K562 (cell line): ENCODE data around the gene KCTD13. TPM values are rescaled to one million over a fixed set of nuclear protein-coding genes. Genes with fewer than 3 reads are reported as not detected.

Source experiments
- ATAC-seq: fragments of 200-7000 bp; cut with Tn5 transposase; 3 replicates; pipeline ENCODE4 v1.9.1; 2020; ENCODE audit warnings: moderate library complexity
- BruUV-seq: library from RNA; stranded (reverse); fragments of 400-500 nt; replicated peaks from 2 replicates; lab custom pipeline; 2021; lab: Mats Ljungman, UMichigan
- CTCF ChIA-PET: fragments of 300-600 bp; formaldehyde crosslinking; extraction: SDS; loops from one replicate; lab custom pipeline; 2021; ENCODE audit warnings: low intra/inter-chr PET ratio; lab: Yijun Ruan, JAX
- POLR2A ChIA-PET: fragments of 300-600, 350-650 bp; sonication (Branson Sonifier 250); formaldehyde crosslinking; extraction: SDS; loops from one replicate; lab custom pipeline; 2021; ENCODE audit warnings: antibody characterized with exemption, inconsistent platforms; lab: Yijun Ruan, JAX
- DNase-seq, 4 experiments: peaks; one replicate each; pipeline versions ENCODE4 v3.0.0 to v3.0.0-alpha.2; 2011 to 2018; ENCODE audit warnings: low spot score in 3 of 4, mixed read lengths in 3 of 4; ENCODE audit errors: extremely low read depth in 1 of 4
- FAIRE-seq: peaks from 2 replicates; lab custom pipeline; 2011; peaks lifted over from hg19 to GRCh38; lab: Jason Lieb, UNC
- H2AFZ ChIP-seq: 2 replicates; pipeline ENCODE4 v1.6.0; 2011; ENCODE audit warnings: low read depth, low read length, control low read depth, inconsistent platforms
- H3K27ac ChIP-seq: fragments of 200-600 bp; 3 replicates; pipeline ENCODE4 v1.8.0; 2011; ENCODE audit warnings: low read depth, mild to moderate bottlenecking, control low read depth, inconsistent platforms, low read length, moderate library complexity, mixed read lengths; ENCODE audit errors: extremely low read depth
- H3K27me3 ChIP-seq, 2 experiments: fragments of 300-600 bp in 1 of 2; 2 replicates in 1 of 2; 3 replicates in 1 of 2; pipeline versions ENCODE4 v1.6.0 to v1.8.0; 2011; ENCODE audit warnings: inconsistent platforms in 2 of 2, low read length in 2 of 2, mild to moderate bottlenecking in 1 of 2, mixed read lengths in 1 of 2, moderate library complexity in 1 of 2; ENCODE audit not compliant: control insufficient read depth in 2 of 2, insufficient read depth in 2 of 2
- H3K36me3 ChIP-seq: fragments of 300-600 bp; 3 replicates; pipeline ENCODE4 v1.8.0; 2011; ENCODE audit warnings: mild to moderate bottlenecking, low read length, inconsistent platforms; ENCODE audit not compliant: control insufficient read depth, insufficient read depth
- H3K4me1 ChIP-seq, 2 experiments: fragments of 200-600 bp in 1 of 2; replicated peaks in 1 of 2; 2 replicates in 1 of 2; 3 replicates in 1 of 2; pipeline versions ENCODE4 v1.5.1 to v1.8.0; 2011; ENCODE audit warnings: inconsistent platforms in 2 of 2, low read length in 2 of 2, mild to moderate bottlenecking in 1 of 2, mixed read lengths in 1 of 2, moderate library complexity in 1 of 2; ENCODE audit not compliant: control insufficient read depth in 2 of 2, insufficient read depth in 2 of 2
- H3K4me2 ChIP-seq: 2 replicates; pipeline ENCODE4 v1.6.1; 2011; ENCODE audit warnings: low read length, control low read depth, inconsistent platforms, mixed read lengths; ENCODE audit not compliant: insufficient read depth
- H3K4me3 ChIP-seq: fragments of 200-600 bp; sonication (generic), shearing (Covaris generic); 2 replicates; pipeline ENCODE4 v1.5.1; 2016; ENCODE audit warnings: control low read depth, inconsistent platforms
- H3K79me2 ChIP-seq: fragments of 200-600 bp; 3 replicates; pipeline ENCODE4 v1.8.0; 2011; ENCODE audit warnings: low read length, inconsistent platforms; ENCODE audit not compliant: control insufficient read depth, insufficient read depth
- H3K9ac ChIP-seq, 2 experiments: 2 replicates each; pipeline versions ENCODE4 v1.6.0 to v1.6.1; 2011; ENCODE audit warnings: low read depth in 2 of 2, low read length in 2 of 2, control low read depth in 1 of 2, inconsistent platforms in 1 of 2, mild to moderate bottlenecking in 1 of 2, mixed read lengths in 1 of 2; ENCODE audit not compliant: insufficient read depth in 1 of 2
- H3K9me1 ChIP-seq: one replicate; pipeline ENCODE4 v1.6.0; 2011; ENCODE audit warnings: inconsistent platforms, mild to moderate bottlenecking, low read length, moderate library complexity; ENCODE audit not compliant: control insufficient read depth, insufficient read depth
- H3K9me3 ChIP-seq: replicated peaks from 2 replicates; pipeline ENCODE4 v1.5.1; 2011; ENCODE audit warnings: low read depth, low read length, inconsistent platforms; ENCODE audit not compliant: control insufficient read depth, insufficient read depth
- H4K20me1 ChIP-seq: replicated peaks from 2 replicates; pipeline ENCODE4 v1.6.1; 2011; ENCODE audit warnings: low read length, inconsistent platforms, mixed read lengths; ENCODE audit not compliant: control insufficient read depth, insufficient read depth
- MEF2A ChIP-seq: IDR thresholded peaks from 2 replicates; pipeline ENCODE4 v1.6.1; 2011; ENCODE audit warnings: low read depth, mild to moderate bottlenecking, low read length, moderate library complexity; ENCODE audit not compliant: control insufficient read depth
- MEF2D ChIP-seq: conservative IDR thresholded peaks from 2 replicates; pipeline ENCODE4 v1.6.1; 2016; ENCODE audit warnings: low read depth, missing genetic modification characterization, missing compliant biosample characterization
- PHF21A ChIP-seq: fragments of 450-650 bp; IDR thresholded peaks from 2 replicates; pipeline ENCODE4 v1.6.1; 2017; ENCODE audit warnings: low read depth, borderline replicate concordance
- RBM39 ChIP-seq: fragments of 200-400 bp; formaldehyde crosslinking; optimal IDR thresholded peaks from 2 replicates; pipeline ENCODE3; 2018; ENCODE audit warnings: low read depth, low read length
- TFAM ChIP-seq: fragments of 250-450 bp; sonication (Bioruptor Pico); conservative IDR thresholded peaks from 2 replicates; pipeline ENCODE4 v1.5.0; 2021; ENCODE audit warnings: mild to moderate bottlenecking, moderate library complexity
- ZBTB33 ChIP-seq: sonication (generic); formaldehyde crosslinking; IDR thresholded peaks from 2 replicates; pipeline ENCODE4 v1.8.1; 2023; ENCODE audit warnings: mild to moderate bottlenecking, missing genetic modification reagents
- ZNF121 ChIP-seq: sonication (generic); formaldehyde crosslinking; conservative IDR thresholded peaks from 2 replicates; pipeline ENCODE4 v1.8.0; 2022; ENCODE audit warnings: missing genetic modification reagents
- ZNF24 ChIP-seq: fragments of 450-650 bp; IDR thresholded peaks from 2 replicates; pipeline ENCODE4 v1.6.1; 2016
- WGBS: fragments of 100-300 bp; shearing (Covaris generic); methylation state at CpG from one replicate; pipeline ENCODE4 v1.1.6; 2016; ENCODE audit warnings: low coverage, mixed read lengths; ENCODE audit not compliant: insufficient coverage; ENCODE audit errors: missing lambda C conversion rate; 5-methylcytosine and 5-hydroxymethylcytosine counted together
- in situ Hi-C: fragments of 300-500 bp; cut with MboI; formaldehyde crosslinking; loops from 4 replicates; pipeline ENCODE4 v1.15.0; 2018; ENCODE audit warnings: inconsistent platforms, mixed read lengths
- intact Hi-C: fragments of 100-400 bp; cut with micrococcal nuclease; formaldehyde crosslinking; loops from 2 replicates; pipeline ENCODE4 v1.14.2; 2022
- polyA plus RNA-seq, 8 experiments: library from polyadenylated mRNA; depleted of rRNA in 4 of 8; stranded (reverse) in 5 of 8; unstranded in 3 of 8; fragments of >200 nt; fragmentation: Nextera tagmentation in 2 of 8; fragmentation: Illumina TruSeq in 1 of 8; extraction: Ambion mirVana in 2 of 8; extraction: Trizol in 1 of 8; gene quantifications; 2 replicates each; pipeline versions ENCODE4 v1.2.1 to v1.2.3, GENCODE V29; 2011 to 2014; ENCODE audit warnings: inconsistent platforms in 1 of 8, missing spikeins in 1 of 8
- total RNA-seq, 7 experiments: library from RNA; depleted of rRNA in 6 of 7; stranded (reverse); fragments of >200 nt in 6 of 7; fragmentation: Illumina TruSeq in 2 of 7; extraction: Trizol in 2 of 7; gene quantifications; 2 replicates each; pipeline versions ENCODE4 v1.2.1 to v1.2.3, GENCODE V29; 2011 to 2021; ENCODE audit warnings: low replicate concordance in 1 of 7
- TF ChIP-seq, protein P1 (sequence below): IDR thresholded peaks from 2 replicates; pipeline ENCODE4 v1.6.1; 2011; ENCODE audit not compliant: insufficient read length; ENCODE audit errors: extremely low read depth

The KCTD13 gene
- total and polyA plus RNA-seq, 9 of the 15 experiments (the other 6 are each of a cell fraction or from before 2014, with no cell fraction given), result 1.0 to 20.6 (median 9.8) TPM

DNA sequence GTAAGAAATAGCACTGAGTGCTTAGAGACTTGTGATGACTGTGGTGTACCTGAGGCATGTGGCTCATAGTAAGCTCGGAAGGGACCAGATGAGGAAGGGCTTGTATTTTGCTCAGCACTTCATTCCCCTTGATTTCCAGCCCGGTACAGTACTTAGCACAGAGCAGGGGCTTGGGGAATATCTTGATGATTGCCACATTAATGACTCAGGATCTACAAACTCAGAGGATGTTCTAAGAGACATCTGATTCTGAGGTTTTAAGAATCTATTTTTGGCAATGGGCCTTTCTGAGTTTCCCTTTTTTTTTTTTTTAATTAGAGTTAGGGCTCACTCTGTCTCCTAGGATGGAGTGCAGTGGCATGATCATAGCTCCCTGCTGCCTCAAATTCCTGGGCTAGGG lies 16.6 kb downstream of the KCTD13 start:
- BruUV-seq, result no TSS peak

GRCh38 chr16:29908719-29909220 lies 17.3 kb downstream of the KCTD13 start:
- no peak for ATAC-seq
- no peak for TF ChIP-seq ZBTB33 (CRISPR knock-in tag)
- no peak for TF ChIP-seq PHF21A
- no peak for TF ChIP-seq RBM39
- peak; percentile 85 for TF ChIP-seq ZNF24
- peak; percentile 92 for TF ChIP-seq ZNF121 (CRISPR knock-in tag)
- TF ChIP-seq, all 486 proteins: peak for 2

More for the DNA sequence above, 16.6 kb downstream of the KCTD13 start:
- H2AFZ ChIP-seq, result no peak overlapping the region
- no peaks in the 10 kb centered on the region for H4K20me1 ChIP-seq
- H3K36me3 ChIP-seq, result 0 out of 3 replicates have a peak, but pooled peaks cover 5% of the 10 kb centered on the region
- no peaks in the 10 kb centered on the region for H3K9me1 ChIP-seq
- H3K4me1 ChIP-seq, result peaks cover 0 to 19% of the 10 kb centered on the region in 2 experiments; a peak in 2 of 5 replicates
- in situ Hi-C loops, result no loop called here
- intact Hi-C loops, result no loop called here
- TF ChIP-seq, protein P1, sequence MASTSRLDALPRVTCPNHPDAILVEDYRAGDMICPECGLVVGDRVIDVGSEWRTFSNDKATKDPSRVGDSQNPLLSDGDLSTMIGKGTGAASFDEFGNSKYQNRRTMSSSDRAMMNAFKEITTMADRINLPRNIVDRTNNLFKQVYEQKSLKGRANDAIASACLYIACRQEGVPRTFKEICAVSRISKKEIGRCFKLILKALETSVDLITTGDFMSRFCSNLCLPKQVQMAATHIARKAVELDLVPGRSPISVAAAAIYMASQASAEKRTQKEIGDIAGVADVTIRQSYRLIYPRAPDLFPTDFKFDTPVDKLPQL, result no peak
- TF ChIP-seq MEF2A (peak; percentile 24; the same call in 1 of the 2 replicates), TFAM (CRISPR knock-in tag) (no peak), MEF2D (peak; percentile 48; the same call in 1 of the 2 replicates)
- TF ChIP-seq, all 486 proteins: peak for 2
- Histone ChIP-seq H3K4me2 (no peak overlapping the region), H3K27ac (no peak overlapping the region), H3K4me3 (no peak overlapping the region), H3K9me3 (no peaks in the 10 kb centered on the region), H3K9ac (no peak overlapping the region), H3K79me2 (no peaks in the 10 kb centered on the region), H3K27me3 (no peaks in the 10 kb centered on the region)
- POLR2A ChIA-PET, result interaction anchor here (0.6 to 1.2 kb wide), 3 partner anchors 17 to 155 kb away, joined by 3 to 4 read pairs (median 3); partner anchors contain the start of genes C16orf92 and KCTD13
- CTCF ChIA-PET, result no interaction called here
- DNase-seq (no peak), FAIRE-seq (no peak), ATAC-seq (no peak)
- WGBS, result 41% methylated on average over 2 of the region's 2 CpGs

More at GRCh38 chr16:29908719-29909220, 17.3 kb downstream of the KCTD13 start:
- H3K9ac ChIP-seq, result no peak overlapping the region
- in situ Hi-C loops (no loop called here), intact Hi-C loops (no loop called here)
- 24% methylated on average over 2 of the region's 2 CpGs for WGBS
- peaks cover 0 to 19% of the 10 kb centered on the region in 2 experiments; a peak in 2 of 5 replicates for H3K4me1 ChIP-seq
- FAIRE-seq (no peak), DNase-seq (no peak)
- no peaks in the 10 kb centered on the region for H4K20me1 ChIP-seq
- 0 out of 5 replicates have a peak, but pooled peaks cover 0 to under 1% of the 10 kb centered on the region in 2 experiments for H3K27me3 ChIP-seq
- no TSS peak for BruUV-seq
- H3K4me3 ChIP-seq, result no peak overlapping the region
- no peak overlapping the region for H3K27ac ChIP-seq
- no peaks in the 10 kb centered on the region for H3K9me1 ChIP-seq
- H3K36me3 ChIP-seq, result no peaks in the 10 kb centered on the region
- ChIA-PET CTCF (no interaction called here), POLR2A (interaction anchor here (0.6 to 0.8 kb wide), 3 partner anchors 114 to 998 kb away, joined by 3 to 4 read pairs (median 3); partner anchors contain the start of gene C16orf92)
- no peaks in the 10 kb centered on the region for H3K79me2 ChIP-seq
- H2AFZ ChIP-seq, result no peak overlapping the region
- H3K4me2 ChIP-seq, result no peak overlapping the region
- H3K9me3 ChIP-seq, result no peaks in the 10 kb centered on the region
